Hippocampal formation (tissue), 2 donors: ENCODE results near the gene ZSWIM7.

Source experiments
- DNase-seq, 2 donors: peaks; one replicate each; lab custom pipeline; 2025; lab: John Stamatoyannopoulos, UW

ZSWIM7 gene, protein sequence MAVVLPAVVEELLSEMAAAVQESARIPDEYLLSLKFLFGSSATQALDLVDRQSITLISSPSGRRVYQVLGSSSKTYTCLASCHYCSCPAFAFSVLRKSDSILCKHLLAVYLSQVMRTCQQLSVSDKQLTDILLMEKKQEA

DNA sequence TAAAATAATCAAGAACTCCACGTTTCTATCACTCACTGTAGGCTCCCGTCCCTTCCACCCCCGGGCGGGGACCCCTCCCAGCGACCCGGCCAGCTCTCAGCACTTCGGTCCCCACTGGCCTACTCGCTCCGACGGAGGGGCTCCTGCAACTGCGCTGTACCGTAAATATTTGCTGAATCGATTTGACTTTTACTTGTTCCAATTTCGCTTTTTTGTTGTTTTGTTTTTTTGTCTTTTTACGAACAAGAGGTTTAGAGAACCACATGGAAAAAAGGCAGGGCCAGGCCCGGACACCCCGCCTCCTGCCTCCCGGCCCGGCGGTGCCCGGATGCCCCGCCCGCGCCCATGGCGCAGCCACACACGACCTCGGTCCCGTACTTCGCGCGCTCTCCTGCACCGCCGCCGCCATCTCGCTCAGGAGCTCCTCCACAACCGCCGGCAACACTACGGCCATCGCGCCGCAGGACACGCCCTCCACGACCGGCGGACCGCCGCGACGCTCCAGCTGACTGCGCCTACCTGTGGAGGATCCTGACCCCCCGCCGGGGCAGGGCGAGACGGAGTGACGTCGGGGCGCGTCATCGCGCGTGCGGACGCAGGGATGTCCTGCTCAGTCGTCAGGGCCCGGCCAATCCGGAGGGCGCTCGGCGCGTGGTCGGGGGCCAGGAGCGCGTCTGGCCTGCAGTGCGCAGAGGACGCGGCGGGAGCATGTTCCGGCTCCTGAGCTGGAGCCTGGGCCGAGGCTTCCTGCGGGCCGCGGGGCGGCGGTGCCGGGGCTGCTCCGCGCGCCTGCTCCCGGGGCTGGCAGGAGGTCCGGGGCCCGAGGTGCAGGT, at the start of gene ZSWIM7, which contains the start of gene TTC19:
Gene ZSWIM7 (minus strand): TSS at position 564 of the 833 bp plus-strand sequence. CDS start 110 bp downstream, at position 454.
Gene TTC19 (plus strand): TSS at position 684 of the 833 bp plus-strand sequence. CDS start 25 bp downstream, at position 709.
- peak; percentile 90 to 92 for DNase-seq

GRCh38 chr17:16048811-16049449, 49.4 kb upstream of the ZSWIM7 start:
- no peak for DNase-seq

GRCh38 chr17:16046966-16047365, 47.5 kb upstream of the ZSWIM7 start:
- no peak for DNase-seq

DNA sequence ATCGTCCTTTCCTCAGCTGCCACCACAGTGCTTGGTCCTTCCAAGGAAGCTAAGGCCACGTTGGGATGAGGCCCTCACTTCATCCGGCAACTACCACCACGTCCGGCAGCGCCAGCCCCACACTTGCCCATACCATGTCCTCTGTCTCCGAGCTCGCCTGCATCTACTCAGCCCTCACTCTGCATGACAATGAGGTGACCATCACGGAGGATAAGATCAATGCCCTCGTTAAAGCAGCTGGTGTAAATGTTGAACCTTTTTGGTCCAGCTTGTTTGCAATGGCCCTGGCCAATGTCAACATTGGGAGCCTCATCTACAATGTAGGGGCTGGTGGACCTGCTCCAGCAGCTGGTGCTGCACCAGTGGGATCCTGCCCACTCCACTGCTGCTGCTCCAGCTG, 45.0 kb upstream of the ZSWIM7 start:
- no peak for DNase-seq

DNA sequence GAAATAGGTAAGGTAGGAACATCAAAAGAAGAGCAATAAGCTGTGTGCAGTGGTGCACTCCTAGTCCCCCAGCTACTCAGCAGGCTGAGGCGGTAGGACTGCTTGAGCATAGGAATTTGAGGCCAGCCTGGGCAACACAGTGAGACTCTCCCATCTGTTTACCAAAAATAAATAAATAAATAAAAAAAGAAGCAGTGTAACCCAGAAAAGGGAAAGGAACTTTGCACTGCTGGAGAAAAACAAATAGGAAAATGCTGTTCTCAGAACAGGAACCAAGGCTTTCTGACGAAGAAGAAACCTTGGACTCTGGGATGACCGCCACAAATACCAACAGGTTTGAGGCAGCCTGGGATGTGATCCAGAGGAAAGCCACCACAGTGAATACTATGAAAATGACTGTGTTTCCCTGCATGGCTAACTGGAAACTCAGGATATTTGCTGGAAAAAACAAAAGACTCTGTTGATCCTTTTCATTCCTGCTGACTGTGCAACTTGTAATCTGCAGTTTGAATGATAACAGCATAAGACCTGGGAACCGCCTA, 41.3 kb upstream of the ZSWIM7 start:
- peak; percentile 12 to 72 for DNase-seq

- DNase-seq: no peak
Observed at GRCh38 chr17:16037636-16038035, 38.1 kb upstream of the ZSWIM7 start.

GRCh38 chr17:16036261-16036660, 36.8 kb upstream of the ZSWIM7 start:
- DNase-seq: no peak

- DNase-seq: no peak
Observed at GRCh38 chr17:16033729-16034349, 34.3 kb upstream of the ZSWIM7 start.

DNA sequence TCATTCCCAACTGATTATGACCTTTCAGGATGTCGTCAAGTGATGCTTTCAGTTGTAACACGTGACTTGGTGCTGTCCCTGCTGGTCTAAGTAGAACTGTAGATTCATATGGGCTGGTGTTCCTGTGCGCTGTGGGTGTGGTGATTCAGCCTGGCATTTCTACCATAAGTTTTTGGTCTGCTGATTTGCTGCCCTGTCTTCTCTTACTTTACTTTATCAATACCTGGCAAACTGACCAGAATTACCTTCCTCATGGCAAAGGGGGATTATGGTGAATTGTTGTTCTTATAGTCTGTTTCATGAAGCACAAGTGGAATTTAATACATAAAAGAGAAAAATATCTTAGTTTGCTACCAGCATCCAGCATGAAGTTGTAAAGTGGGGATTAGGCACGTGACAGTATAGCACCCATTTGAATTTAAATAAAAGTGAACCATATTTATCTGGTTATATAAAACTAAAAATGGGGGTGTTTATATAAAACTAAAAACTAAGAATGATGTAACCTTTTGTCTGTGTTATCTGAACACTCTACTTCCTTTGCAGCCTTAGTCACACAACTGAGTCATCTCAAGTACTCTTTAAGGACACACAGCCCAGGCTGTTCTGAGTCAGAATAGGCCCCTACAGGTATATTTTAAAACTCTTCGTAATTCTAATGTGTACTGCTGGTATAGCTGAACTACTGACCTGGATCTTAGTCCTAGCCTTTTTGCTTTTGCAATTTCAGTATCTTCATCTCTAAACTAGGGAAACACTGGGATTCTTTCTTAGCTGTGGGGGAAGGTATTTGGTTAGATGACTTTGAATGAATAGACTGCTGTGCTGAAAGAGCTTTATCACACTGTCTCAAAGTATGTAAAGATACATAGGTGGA, 28.4 kb upstream of the ZSWIM7 start:
- no peak for DNase-seq

DNA sequence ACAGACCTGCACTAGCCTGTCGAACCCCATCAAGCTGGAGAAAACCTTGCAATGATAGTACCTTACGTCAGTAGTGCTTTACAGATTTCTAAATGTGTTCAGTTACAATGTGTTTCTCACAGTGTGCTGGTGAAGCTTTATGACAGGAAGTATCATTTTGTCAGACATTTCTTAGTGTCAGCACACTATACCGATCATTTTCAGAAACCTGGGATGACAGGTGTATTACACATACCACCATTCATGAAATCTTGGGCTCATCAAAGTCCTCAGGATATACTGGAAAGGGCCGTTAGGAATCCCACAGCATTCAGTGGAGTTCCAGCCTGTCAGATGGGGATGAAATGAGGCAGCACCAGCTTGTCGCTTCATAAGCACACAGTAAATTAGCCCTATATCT, 27.4 kb upstream of the ZSWIM7 start:
- no peak for DNase-seq

DNA sequence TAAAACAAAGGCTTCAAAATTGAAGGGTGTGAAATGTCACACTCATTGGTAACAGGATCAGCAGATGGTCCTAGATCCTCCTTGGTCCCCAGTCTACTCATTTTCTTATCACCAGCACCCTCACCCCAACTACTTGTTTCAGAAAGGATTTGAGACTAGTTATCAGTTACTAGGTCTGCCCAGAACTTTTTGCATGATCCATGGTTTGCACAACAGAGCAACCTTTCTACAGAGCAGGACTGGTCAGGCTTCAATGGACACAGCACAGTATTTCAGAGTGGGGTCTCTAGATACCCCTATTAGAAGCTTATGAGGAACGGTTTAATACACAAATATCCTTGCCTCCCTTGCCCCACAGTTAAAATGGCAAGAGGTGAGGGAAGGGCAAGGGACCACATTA, 25.7 kb upstream of the ZSWIM7 start:
- DNase-seq: no peak

- no peak for DNase-seq
Observed at GRCh38 chr17:16023881-16024280, 24.4 kb upstream of the ZSWIM7 start.

DNA sequence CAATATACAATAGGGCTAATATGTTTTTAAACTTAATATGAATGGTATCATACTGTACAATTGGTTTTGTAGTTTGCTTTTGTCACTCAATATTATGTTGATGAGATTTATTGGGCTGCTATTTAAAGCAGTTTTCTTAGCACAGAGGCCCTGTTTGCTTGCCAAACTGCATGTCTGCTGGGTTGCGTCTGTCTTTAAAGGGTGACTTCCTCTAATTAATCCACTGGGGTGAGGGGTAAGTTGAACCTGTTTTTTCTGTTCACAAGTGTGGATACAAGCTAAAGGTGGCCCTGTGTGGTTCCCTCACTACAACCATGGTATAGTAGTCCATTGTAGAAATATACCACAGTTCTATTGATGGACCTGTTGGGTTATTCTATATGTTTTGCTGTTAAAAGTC, 19.8 kb upstream of the ZSWIM7 start:
- DNase-seq: no peak

DNA sequence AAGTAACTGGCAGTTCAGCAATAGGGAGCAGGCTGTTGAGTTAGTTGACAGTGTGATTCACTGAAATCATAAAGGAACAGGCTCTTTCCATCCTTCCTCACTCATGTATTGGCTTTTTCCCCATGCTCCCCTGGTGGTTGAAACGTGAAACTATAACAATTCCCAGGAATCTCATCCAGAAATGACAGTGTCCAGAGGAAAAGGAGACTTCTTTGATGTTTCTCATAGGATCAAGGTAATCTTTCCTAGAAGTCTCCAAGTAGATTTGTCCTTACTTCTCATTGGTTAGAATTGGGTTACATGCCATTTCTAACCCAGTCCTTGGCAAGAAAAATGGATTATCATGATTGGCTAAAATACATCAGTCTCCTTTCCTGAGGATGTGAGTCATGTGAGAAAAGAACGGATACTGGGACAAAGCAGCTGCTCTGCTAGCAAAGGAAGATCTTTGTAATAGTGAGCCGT, 14.5 kb upstream of the ZSWIM7 start:
- no peak for DNase-seq

DNA sequence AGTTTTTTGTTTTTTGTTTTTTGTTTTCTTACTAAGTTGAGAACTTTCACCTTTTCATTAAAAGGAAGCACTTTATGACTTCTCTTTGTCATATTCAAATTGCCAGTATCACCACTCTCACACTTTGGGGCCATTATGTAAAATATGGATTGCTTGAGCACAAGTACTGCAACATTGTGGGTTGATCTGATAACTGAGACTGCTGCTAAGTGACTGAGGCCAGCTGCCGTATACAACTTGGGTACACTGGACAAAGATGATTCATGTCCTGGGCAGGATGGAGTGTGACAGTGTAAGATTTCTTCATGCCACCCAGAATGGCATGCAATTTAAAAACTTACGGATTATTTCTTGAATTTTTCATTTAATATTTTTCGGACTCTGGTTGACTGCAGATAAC, 7.9 kb upstream of the ZSWIM7 start:
- DNase-seq: no peak

DNA sequence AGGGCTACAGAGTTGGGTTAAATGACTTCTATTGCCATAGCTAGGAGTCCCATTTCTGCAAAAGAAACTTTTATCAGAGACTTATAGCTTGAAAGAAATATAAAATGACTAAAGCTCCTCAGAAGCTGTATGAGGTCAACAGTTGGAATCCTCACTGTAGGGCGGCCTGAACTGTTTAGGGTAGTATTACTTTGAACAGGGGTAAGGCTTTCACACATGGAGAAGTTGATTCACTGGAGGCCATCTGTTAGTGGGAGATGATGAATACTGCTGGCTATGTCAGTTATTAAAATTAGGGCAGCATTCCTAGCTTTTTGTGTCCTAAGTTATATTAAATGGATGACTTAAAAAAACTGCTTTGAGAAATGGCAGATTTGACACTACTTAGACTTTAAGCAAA, 6.1 kb upstream of the ZSWIM7 start:
- DNase-seq: no peak

DNA sequence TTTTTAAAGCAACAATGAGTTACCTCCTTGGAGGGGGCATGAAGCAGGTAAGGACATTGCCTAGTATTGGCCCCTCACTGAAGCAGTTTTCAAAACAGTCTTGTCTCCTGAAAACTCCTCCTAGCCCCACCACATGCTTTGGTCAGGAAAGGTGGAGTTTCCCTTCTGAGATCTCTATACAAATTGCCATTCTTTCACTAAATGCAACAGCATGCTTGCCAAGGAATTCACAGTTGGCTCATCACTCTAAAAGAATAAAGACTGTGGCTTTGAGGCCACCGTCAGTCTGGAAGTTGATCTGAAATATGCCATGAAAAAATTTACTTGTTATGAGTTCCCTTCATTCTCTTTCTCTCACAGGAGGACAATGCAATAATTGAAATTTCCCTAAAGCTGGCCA, 4.3 kb upstream of the ZSWIM7 start:
- DNase-seq: no peak

DNA sequence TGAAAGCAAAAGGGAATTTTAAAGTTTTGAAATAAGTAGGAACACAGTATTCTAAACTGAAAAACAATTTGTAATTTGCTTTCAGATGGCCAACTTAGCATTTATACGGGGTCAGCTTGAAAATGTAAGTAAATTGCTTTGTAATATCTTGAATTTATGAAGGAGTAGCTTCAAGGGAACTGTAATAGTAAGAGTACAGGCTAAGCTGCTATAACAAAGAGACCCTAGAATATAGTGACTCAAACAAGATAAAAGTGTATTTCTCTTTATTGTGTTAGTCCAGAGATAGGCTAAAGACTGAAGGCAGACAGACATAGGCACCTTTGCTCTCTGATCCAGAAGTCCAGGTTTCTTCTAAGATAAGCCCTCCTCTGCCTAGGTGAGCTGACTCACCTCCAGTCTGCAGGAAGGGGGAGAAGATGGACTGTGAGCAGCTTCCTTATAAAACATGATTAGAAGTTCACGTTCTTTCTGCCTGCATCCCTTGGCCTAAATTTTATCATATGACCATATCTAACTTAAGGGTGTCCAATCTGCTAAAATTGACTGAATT, 3.3 kb upstream of the ZSWIM7 start:
- no peak for DNase-seq

DNA sequence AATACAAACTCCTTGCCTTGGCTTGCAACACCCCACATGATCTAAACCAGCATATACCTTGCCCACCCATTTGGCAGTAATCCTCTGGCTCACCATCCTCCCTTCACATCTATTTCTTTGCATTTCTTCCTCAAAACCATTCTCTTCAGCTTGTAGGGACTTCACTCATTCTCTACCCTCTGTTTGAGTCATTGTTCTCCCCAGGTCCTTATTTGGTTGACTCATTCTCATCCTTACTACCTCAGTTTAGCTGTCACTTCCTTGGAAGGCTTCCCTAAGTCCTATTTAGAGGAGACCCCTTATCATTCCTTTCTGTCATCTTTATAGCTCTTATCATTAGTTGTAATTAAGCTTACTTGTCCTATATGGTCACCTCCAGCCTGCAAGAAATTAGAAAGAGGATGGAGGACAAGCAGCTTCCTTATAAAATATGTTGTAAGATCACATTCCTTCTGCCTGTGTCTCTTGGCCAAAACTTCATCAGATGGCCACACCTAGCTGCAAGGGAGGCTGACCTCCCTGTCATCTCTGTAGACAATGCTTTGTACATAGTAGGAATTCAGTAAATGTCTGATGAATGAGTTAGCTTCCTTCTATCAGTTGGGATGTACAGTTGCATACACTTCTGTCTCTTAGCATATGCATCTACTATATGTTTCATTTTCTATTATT, 1.9 kb upstream of the ZSWIM7 start:
- no peak for DNase-seq
